Ovary (tissue), 9 donors: Measurements from ENCODE around the gene FARS2. TPM values are rescaled to one million over a fixed set of nuclear protein-coding genes. Genes with fewer than 3 reads are reported as not detected.

ENCODE experiments used
- DNase-seq, 5 donors: peaks; one replicate each; pipeline ENCODE4 v3.0.0-alpha.2; 2019 to 2020
- H3K27ac ChIP-seq, 2 donors: fragments of 200-600 bp; one replicate each; pipeline versions ENCODE4 v1.5.1 to v1.8.0; 2019 to 2022
- H3K27me3 ChIP-seq: fragments of 200-600 bp; one replicate; pipeline ENCODE4 v1.8.0; 2022
- H3K36me3 ChIP-seq: fragments of 200-600 bp; sonication (generic); one replicate; pipeline ENCODE4 v1.5.1; 2019
- H3K4me1 ChIP-seq: one replicate; pipeline ENCODE4 v1.8.1; 2013; ENCODE audit warnings: mild to moderate bottlenecking, moderate library complexity; ENCODE audit not compliant: insufficient read depth
- H3K4me3 ChIP-seq: fragments of 200-600 bp; sonication (generic); one replicate; pipeline ENCODE4 v1.5.1; 2017
- H3K9me3 ChIP-seq, 2 donors: fragments of 200-600 bp in 1 of 2; sonication (generic) in 1 of 2; one replicate each; pipeline versions ENCODE4 v1.5.1 to v1.8.1; 2013 to 2019; ENCODE audit warnings: mild to moderate bottlenecking in 1 of 2, moderate library complexity in 1 of 2
- EP300 ChIP-seq: sonication (generic); formaldehyde crosslinking; IDR thresholded peaks from one replicate; pipeline ENCODE4 v1.6.1; 2017; ENCODE audit warnings: antibody characterized with exemption
- POLR2A ChIP-seq: fragments of 450-650 bp; IDR thresholded peaks from one replicate; pipeline ENCODE4 v1.6.1; 2017; ENCODE audit warnings: antibody characterized with exemption, mild to moderate bottlenecking, moderate library complexity
- WGBS, 3 donors: extraction: QIAGEN DNeasy Blood & Tissue Kit in 1 of 3; methylation state at CpG; one replicate each; pipeline versions ENCODE4 v1.1.5 to v1.1.7; 2013 to 2017; 5-methylcytosine and 5-hydroxymethylcytosine counted together
- intact Hi-C, 4 donors: fragments of 100-400 bp; cut with DNase I; formaldehyde crosslinking; loops; one replicate each; pipeline versions ENCODE4 v1.11.0 to v1.15.1; 2022 to 2023
- polyA plus RNA-seq, 2 donors: library from polyadenylated mRNA; stranded (reverse); fragments of 200-250 nt in 1 of 2; fragments of 350-450 nt in 1 of 2; fragmentation: Illumina TruSeq in 1 of 2; extraction: RNeasy Lipid Tissue Mini Kit (QIAGEN cat#74804) in 1 of 2; gene quantifications; one replicate each; pipeline ENCODE4 v1.2.3, GENCODE V29; 2013 to 2014
- total RNA-seq, 7 donors: library from RNA; depleted of rRNA in 2 of 7; stranded (reverse); fragments of >200 nt in 2 of 7; fragmentation: NEBNext Ultra II Directional in 3 of 7; extraction: Animal tissue kit (Norgen Biotek cat#: 25700) in 3 of 7; gene quantifications; one replicate each; pipeline versions ENCODE4 v1.1.0 to v1.2.4, GENCODE V29; 2016 to 2023
- TF ChIP-seq, protein P1 (sequence below), 3 donors: fragments of 450-650 bp in 2 of 3; fragments of 200-600 bp in 1 of 3; IDR thresholded peaks; one replicate each; pipeline versions ENCODE4 v1.5.1 to v1.8.0; 2016 to 2022; ENCODE audit warnings: antibody characterized with exemption in 3 of 3, mild to moderate bottlenecking in 1 of 3
- donor health status: DM: no; HTN: no; CAD: no; lungs with moderate emphysema.
- donor health status: DM: no; HTN: no; CAD: no.
- donor health status: Bipolar disorder and iron deficiency.
- donor health status: DM: yes; HTN: yes; CAD: no.
- donor health status: DM: no; HTN: no; CAD: no.
- donor health status: DM: yes; HTN: yes; CAD: no.

The FARS2 gene
- total and polyA plus RNA-seq, 9 donors: 9.2 to 17.5 (median 11.0) TPM

DNA sequence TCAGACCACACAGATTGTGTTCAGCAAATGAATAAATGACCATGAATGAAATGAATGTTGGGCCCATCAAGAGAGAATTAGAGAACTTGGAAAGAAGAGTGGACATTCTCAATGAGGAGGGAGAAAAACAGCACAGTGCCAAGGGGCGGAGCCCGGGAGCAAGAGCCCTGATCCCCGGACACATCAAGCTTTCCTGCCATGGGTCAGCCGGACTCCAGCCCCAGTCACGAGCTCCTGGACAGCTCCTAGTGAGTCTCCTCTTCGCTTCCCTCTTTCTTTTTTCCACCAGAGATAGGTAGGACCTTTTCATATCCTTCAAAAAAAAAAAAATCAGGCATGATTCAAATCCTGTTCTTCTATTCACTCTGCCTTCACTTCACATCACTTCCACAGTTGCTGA is 471.2 kb downstream of the FARS2 start:
- 78 to 86% (median 79%) methylated on average over 6 of the region's 6 CpGs for WGBS, 3 donors
- intact Hi-C loops: no loop called here
- DNase-seq: no peak
- no peak overlapping the region for H3K27ac ChIP-seq
- H3K4me3 ChIP-seq: no peak overlapping the region
- H3K36me3 ChIP-seq: no peaks in the 10 kb centered on the region
- H3K27me3 ChIP-seq: no peaks in the 10 kb centered on the region
- TF ChIP-seq, protein P1, sequence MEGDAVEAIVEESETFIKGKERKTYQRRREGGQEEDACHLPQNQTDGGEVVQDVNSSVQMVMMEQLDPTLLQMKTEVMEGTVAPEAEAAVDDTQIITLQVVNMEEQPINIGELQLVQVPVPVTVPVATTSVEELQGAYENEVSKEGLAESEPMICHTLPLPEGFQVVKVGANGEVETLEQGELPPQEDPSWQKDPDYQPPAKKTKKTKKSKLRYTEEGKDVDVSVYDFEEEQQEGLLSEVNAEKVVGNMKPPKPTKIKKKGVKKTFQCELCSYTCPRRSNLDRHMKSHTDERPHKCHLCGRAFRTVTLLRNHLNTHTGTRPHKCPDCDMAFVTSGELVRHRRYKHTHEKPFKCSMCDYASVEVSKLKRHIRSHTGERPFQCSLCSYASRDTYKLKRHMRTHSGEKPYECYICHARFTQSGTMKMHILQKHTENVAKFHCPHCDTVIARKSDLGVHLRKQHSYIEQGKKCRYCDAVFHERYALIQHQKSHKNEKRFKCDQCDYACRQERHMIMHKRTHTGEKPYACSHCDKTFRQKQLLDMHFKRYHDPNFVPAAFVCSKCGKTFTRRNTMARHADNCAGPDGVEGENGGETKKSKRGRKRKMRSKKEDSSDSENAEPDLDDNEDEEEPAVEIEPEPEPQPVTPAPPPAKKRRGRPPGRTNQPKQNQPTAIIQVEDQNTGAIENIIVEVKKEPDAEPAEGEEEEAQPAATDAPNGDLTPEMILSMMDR (IDR thresholded peaks at IDR 0.05): no peak
- TF ChIP-seq EP300 (no peak), POLR2A (no peak)
- no peaks in the 10 kb centered on the region for H3K9me3 ChIP-seq
- H3K4me1 ChIP-seq: no peaks in the 10 kb centered on the region

DNA sequence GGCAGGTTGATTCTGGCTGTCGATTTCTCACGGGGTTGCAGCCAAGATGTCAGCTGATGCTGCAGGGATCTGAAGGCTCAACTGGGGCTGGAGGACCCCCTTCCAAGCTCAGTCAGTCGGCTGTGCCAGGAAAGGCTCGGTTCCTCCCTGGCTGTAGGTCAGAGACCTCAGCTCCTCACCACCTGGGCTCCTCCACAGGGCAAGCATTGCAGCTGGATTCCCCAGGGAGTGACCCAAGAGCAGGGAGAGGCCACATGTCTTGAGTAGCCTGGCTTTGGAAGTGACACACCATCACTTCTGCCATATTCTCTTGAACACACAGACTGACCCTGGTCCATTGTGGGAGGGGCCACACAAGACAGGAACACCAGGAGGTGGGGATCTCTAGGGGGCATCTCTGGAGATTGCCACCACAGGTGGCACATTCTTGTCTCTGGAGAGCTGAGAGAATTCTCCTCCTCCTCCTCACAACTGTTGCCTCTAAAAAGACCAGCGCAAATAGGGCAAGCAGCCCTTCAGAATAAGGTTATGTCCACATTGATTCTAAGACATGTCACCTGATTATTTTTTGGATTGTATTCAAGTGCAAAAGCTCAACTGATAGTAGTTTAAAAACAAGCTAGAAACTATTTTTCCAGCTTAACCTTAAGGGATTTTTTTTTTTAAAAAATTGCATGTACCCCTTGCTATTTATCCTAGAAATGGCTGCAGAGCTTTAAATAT is 474.9 kb downstream of the FARS2 start:
- 59 to 70% (median 63%) methylated on average over 5 of the region's 5 CpGs for WGBS, 3 donors
- no peaks in the 10 kb centered on the region for H3K4me1 ChIP-seq
- H3K4me3 ChIP-seq: no peak overlapping the region
- H3K36me3 ChIP-seq: no peaks in the 10 kb centered on the region
- H3K27ac ChIP-seq: no peak overlapping the region
- H3K27me3 ChIP-seq: no peaks in the 10 kb centered on the region
- H3K9me3 ChIP-seq: no peaks in the 10 kb centered on the region
- no peak for DNase-seq
- TF ChIP-seq POLR2A (no peak), EP300 (no peak)
- TF ChIP-seq, protein P1 (IDR thresholded peaks at IDR 0.05): no peak
- intact Hi-C loops: no loop called here

DNA sequence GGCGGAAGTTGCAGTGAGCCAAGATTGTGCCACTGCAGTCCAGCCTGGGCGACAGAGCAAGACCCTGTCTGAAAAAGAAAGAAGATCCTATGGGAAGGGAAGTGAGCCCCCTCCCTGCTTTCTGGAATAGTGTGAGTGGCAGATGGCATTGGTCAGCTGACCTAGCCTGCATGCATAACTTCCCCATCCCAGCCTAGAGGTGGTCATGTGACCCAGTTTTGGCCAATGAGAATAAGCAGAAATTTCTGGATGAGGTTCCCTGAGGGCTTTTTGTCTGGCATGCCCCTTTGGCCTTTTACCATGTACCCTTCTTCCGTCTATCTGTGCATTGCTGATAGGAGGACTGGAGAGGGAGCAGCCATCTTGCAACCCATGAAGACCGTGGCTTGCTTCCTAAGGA is 476.1 kb downstream of the FARS2 start:
- intact Hi-C loops: no loop called here
- H3K9me3 ChIP-seq: no peaks in the 10 kb centered on the region
- H3K4me1 ChIP-seq: no peaks in the 10 kb centered on the region
- H3K4me3 ChIP-seq: no peak overlapping the region
- TF ChIP-seq POLR2A (no peak), EP300 (no peak)
- TF ChIP-seq, protein P1 (IDR thresholded peaks at IDR 0.05): no peak
- H3K27ac ChIP-seq: no peak overlapping the region
- no peaks in the 10 kb centered on the region for H3K36me3 ChIP-seq
- no peaks in the 10 kb centered on the region for H3K27me3 ChIP-seq
- WGBS, 3 donors: 95 to 97% (median 96%) methylated on average over 4 of the region's 4 CpGs
- DNase-seq: no peak

DNA sequence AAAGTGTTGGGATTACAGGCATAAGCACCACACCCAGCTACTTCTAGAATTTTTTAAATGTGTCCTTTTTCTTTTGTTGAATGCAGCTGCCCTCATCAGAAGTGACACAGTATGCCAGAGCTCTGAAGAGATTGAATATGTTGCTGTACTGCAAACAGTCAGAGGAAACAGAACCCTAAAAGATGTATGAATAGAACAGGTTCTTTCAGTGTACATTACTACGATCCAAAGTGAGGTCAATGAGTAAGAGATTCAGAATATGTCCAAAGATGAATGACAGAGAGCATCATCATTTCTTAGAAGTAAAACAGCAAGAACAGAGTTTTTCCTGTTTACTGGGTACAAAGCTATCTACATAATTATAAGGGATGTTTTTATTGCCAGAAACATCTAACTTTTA is 476.9 kb downstream of the FARS2 start:
- 73 to 82% (median 80%) methylated on average over 1 of the region's 1 CpG for WGBS, 3 donors
- intact Hi-C loops: no loop called here
- no peak for TF ChIP-seq POLR2A
- no peak for TF ChIP-seq EP300
- TF ChIP-seq, protein P1 (IDR thresholded peaks at IDR 0.05): no peak
- no peaks in the 10 kb centered on the region for H3K27me3 ChIP-seq
- H3K9me3 ChIP-seq: no peaks in the 10 kb centered on the region
- no peak for DNase-seq
- no peak overlapping the region for H3K4me3 ChIP-seq
- no peaks in the 10 kb centered on the region for H3K36me3 ChIP-seq
- H3K27ac ChIP-seq: no peak overlapping the region
- H3K4me1 ChIP-seq: no peaks in the 10 kb centered on the region
